ENCODE measurements around the gene ULK2. TPM values are rescaled to one million over a fixed set of nuclear protein-coding genes. Genes with fewer than 3 reads are reported as not detected.

The ULK2 gene
- total RNA-seq, 3 donors from 2014 or later (not counting 1 experiment from before 2014, with no cell fraction given), result 13.7 to 20.6 (median 19.2) TPM

- peaks cover 0 to 3% of the 10 kb centered on the region in 2 donors for H3K4me1 Mint-ChIP-seq
- H3K27ac ChIP-seq (ENCODE audit: low read length), result no peak overlapping the region
- peaks cover 5% of the 10 kb centered on the region for H3K4me1 ChIP-seq (ENCODE audit: control insufficient read depth, insufficient read depth, low read length)
- no peaks in the 10 kb centered on the region for H3K36me3 ChIP-seq (ENCODE audit: control insufficient read depth, insufficient read depth, low read length)
- no peaks in the 10 kb centered on the region for H3K36me3 Mint-ChIP-seq
- peaks cover 0 to 10% of the 10 kb centered on the region in 2 donors for H3K27me3 Mint-ChIP-seq (ENCODE audit: low read depth in 2 of 2)
- H3K4me3 Mint-ChIP-seq, result no peak overlapping the region
- ATAC-seq, result no peak
- H3K4me3 ChIP-seq (ENCODE audit: low read length), result no peak overlapping the region
- no peak overlapping the region for H3K27ac Mint-ChIP-seq
- intact Hi-C loops (cut with micrococcal nuclease), result no loop called here
- H3K27me3 ChIP-seq (ENCODE audit: control insufficient read depth, insufficient read depth, low read length), result peaks cover 2% of the 10 kb centered on the region
- no peak for TF ChIP-seq CTCF (IDR thresholded peaks at IDR 0.05)
- H3K9me3 ChIP-seq (ENCODE audit: control insufficient read depth, insufficient read depth, low read length), result no peaks in the 10 kb centered on the region
- no peak for DNase-seq
- H3K9me3 Mint-ChIP-seq, result no peaks in the 10 kb centered on the region
- 90% methylated on average over 9 of the region's 9 CpGs for WGBS (ENCODE audit: insufficient coverage)
These were observed 117.6 kb downstream of the ULK2 start for GRCh38 chr17:19750020-19750572.

GRCh38 chr17:19748807-19749193, 118.9 kb downstream of the ULK2 start:
- 86% methylated on average over 13 of the region's 13 CpGs for WGBS (ENCODE audit: insufficient coverage)
- H3K36me3 Mint-ChIP-seq, result no peaks in the 10 kb centered on the region
- H3K4me3 Mint-ChIP-seq, result no peak overlapping the region
- Histone ChIP-seq H3K9me3 (ENCODE audit: control insufficient read depth, insufficient read depth, low read length) (no peaks in the 10 kb centered on the region), H3K4me1 (ENCODE audit: control insufficient read depth, insufficient read depth, low read length) (peaks cover 11% of the 10 kb centered on the region), H3K36me3 (ENCODE audit: control insufficient read depth, insufficient read depth, low read length) (no peaks in the 10 kb centered on the region), H3K4me3 (ENCODE audit: low read length) (no peak overlapping the region), H3K27ac (ENCODE audit: low read length) (no peak overlapping the region), H3K27me3 (ENCODE audit: control insufficient read depth, insufficient read depth, low read length) (peaks cover 2% of the 10 kb centered on the region)
- peaks cover 0 to 10% of the 10 kb centered on the region in 2 donors for H3K27me3 Mint-ChIP-seq (ENCODE audit: low read depth in 2 of 2)
- no peaks in the 10 kb centered on the region for H3K9me3 Mint-ChIP-seq
- ATAC-seq (no peak), DNase-seq (no peak)
- intact Hi-C loops (cut with micrococcal nuclease), result no loop called here
- TF ChIP-seq CTCF (IDR thresholded peaks at IDR 0.05), result no peak
- peaks cover 0 to 12% of the 10 kb centered on the region in 2 donors for H3K4me1 Mint-ChIP-seq
- H3K27ac Mint-ChIP-seq, result no peak overlapping the region

- TF ChIP-seq CTCF (IDR thresholded peaks at IDR 0.05), result no peak
- ATAC-seq (no peak), DNase-seq (no peak)
- H3K4me1 Mint-ChIP-seq, result peaks cover 0 to 12% of the 10 kb centered on the region in 2 donors
- peaks cover 0 to 10% of the 10 kb centered on the region in 2 donors for H3K27me3 Mint-ChIP-seq (ENCODE audit: low read depth in 2 of 2)
- Histone ChIP-seq H3K9me3 (ENCODE audit: control insufficient read depth, insufficient read depth, low read length) (no peaks in the 10 kb centered on the region), H3K36me3 (ENCODE audit: control insufficient read depth, insufficient read depth, low read length) (no peaks in the 10 kb centered on the region), H3K4me3 (ENCODE audit: low read length) (no peak within 1 kb of the TSS), H3K27ac (ENCODE audit: low read length) (no peak within 1 kb of the TSS), H3K27me3 (ENCODE audit: control insufficient read depth, insufficient read depth, low read length) (peaks cover 2% of the 10 kb centered on the region), H3K4me1 (ENCODE audit: control insufficient read depth, insufficient read depth, low read length) (peaks cover 11% of the 10 kb centered on the region)
- H3K27ac Mint-ChIP-seq, result no peak within 1 kb of the TSS
- H3K4me3 Mint-ChIP-seq, result no peak within 1 kb of the TSS
- no peaks in the 10 kb centered on the region for H3K36me3 Mint-ChIP-seq
- H3K9me3 Mint-ChIP-seq, result no peaks in the 10 kb centered on the region
- intact Hi-C loops (cut with micrococcal nuclease), result no loop called here
- WGBS (ENCODE audit: insufficient coverage), result 81% methylated on average over 25 of the region's 25 CpGs
These were observed 119.6 kb downstream of the ULK2 start, which contains the start of gene ALDH3A1 for GRCh38 chr17:19747829-19748806. Gene ALDH3A1 (minus strand): TSS chr17:19748298. CDS start chr17:19745129, 3,169 bp downstream.

Measured in natural killer cell (primary cell).